GF-D8 (cell line): ENCODE measurements around the gene HOXC10.

Source experiments
- DNase-seq: peaks from one replicate; lab custom pipeline; 2025; lab: John Stamatoyannopoulos, UW

Gene HOXC10

DNA sequence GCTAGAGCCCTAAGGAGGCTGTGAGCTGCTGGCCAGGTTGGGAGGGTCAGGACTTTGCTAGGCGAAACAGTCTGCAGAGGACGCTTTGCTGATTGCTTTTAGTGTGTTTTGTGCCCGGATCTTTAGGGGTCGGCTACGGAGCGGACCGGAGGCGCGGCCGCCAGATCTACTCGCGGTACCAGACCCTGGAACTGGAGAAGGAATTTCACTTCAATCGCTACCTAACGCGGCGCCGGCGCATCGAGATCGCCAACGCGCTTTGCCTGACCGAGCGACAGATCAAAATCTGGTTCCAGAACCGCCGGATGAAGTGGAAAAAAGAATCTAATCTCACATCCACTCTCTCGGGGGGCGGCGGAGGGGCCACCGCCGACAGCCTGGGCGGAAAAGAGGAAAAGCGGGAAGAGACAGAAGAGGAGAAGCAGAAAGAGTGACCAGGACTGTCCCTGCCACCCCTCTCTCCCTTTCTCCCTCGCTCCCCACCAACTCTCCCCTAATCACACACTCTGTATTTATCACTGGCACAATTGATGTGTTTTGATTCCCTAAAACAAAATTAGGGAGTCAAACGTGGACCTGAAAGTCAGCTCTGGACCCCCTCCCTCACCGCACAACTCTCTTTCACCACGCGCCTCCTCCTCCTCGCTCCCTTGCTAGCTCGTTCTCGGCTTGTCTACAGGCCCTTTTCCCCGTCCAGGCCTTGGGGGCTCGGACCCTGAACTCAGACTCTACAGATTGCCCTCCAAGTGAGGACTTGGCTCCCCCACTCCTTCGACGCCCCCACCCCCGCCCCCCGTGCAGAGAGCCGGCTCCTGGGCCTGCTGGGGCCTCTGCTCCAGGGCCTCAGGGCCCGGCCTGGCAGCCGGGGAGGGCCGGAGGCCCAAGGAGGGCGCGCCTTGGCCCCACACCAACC is 44.8 kb downstream of the HOXC10 start:
- no peak for DNase-seq

DNA sequence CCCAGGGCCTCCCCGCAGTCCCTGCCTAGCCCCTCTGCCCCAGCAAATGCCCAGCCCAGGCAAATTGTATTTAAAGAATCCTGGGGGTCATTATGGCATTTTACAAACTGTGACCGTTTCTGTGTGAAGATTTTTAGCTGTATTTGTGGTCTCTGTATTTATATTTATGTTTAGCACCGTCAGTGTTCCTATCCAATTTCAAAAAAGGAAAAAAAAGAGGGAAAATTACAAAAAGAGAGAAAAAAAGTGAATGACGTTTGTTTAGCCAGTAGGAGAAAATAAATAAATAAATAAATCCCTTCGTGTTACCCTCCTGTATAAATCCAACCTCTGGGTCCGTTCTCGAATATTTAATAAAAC is 45.5 kb downstream of the HOXC10 start:
- no peak for DNase-seq

GRCh38 chr12:54030889-54031471 is 46.0 kb downstream of the HOXC10 start:
- DNase-seq = no peak

DNA sequence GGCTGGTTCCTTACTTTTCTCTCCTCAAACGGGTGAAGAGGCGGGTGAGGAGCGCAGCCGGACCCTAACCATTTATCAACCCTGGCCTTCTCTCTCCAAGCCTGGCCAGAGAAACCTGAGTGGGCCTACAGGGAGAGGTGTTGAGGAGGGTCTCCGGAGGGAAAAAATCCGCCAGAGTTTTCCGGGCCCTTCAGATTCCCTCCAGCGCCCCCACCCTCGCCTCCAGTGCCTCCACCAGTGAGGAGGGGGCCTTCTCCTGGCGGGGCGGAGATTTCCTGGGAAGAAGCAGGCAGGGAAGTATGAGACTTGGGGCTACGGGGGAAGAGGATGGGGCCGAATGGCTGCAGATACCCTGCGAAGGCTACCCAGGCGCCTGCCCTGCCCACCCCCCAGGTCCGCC is 46.5 kb downstream of the HOXC10 start:
- no peak for DNase-seq

- no peak for DNase-seq
These were observed 47.2 kb downstream of the HOXC10 start for GRCh38 chr12:54032086-54032619.

- DNase-seq = no peak
These were observed 47.7 kb downstream of the HOXC10 start, which contains the start of gene HOXC5 for GRCh38 chr12:54032627-54033100. Gene HOXC5, plus strand, starts transcription at chr12:54033050. Its CDS starts 73 bp downstream, at chr12:54033123.

GRCh38 chr12:54033106-54033979 is 48.4 kb downstream of the HOXC10 start:
- DNase-seq = no peak

DNA sequence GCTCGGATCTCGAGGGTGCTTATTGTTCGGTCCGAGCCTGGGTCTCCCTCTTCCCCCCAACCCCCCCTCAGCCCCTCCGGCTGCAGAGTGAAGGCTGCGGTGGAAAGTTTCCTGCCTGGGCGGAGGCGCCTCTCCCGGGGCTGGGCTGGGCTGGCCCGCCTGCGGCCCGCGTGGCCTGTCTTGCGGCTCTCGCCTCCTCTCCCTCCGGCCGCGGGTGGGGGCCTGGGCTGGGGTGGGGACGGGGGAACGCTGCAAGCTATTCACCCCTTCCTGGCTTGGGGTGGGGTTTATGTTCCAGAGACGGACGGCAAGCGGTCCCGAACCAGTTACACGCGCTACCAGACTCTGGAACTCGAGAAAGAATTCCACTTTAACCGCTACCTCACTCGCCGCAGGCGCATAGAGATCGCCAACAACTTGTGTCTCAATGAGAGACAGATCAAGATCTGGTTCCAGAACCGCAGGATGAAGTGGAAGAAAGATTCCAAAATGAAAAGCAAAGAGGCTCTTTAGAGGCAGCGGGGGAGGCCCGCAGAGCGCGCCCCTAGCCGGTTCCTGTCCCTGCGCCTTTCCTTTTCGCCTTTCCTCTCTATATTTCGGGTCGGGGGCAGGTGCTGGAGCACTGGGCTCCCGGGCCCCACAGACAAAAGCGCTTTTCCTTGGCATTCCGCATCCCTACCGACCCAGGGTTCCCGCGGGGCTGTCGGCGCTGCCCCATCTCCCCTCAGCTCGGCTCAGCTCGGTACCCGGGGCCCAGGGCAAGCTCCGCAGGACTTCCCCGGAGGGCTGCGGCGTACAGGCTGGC is 49.2 kb downstream of the HOXC10 start:
- no peak for DNase-seq

DNA sequence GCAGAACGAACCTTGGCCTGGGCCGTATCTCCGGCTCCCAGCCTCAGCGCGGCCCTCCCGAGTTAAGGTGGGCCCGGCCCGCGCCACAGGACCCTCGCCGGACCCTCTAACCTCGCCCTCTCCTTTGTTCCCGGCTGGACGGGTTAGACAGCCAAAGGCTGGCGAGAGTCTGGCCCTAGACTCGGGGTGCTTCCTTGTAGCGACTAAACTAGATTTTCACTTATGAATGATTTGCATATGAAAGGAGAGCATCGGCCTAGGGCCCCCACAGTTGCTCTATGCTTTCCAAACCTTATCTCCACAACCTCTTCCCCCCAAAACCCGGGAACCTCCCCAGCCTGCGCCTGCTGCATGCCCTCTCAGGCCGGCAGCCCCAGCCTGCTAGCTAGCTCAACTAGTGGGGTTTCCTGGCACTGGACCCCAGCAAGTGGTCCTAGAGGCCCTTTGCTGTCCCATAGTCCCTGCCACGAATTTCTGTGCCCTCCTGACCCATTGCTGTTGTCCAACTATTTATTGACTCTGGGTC is 49.9 kb downstream of the HOXC10 start:
- DNase-seq = no peak

DNA sequence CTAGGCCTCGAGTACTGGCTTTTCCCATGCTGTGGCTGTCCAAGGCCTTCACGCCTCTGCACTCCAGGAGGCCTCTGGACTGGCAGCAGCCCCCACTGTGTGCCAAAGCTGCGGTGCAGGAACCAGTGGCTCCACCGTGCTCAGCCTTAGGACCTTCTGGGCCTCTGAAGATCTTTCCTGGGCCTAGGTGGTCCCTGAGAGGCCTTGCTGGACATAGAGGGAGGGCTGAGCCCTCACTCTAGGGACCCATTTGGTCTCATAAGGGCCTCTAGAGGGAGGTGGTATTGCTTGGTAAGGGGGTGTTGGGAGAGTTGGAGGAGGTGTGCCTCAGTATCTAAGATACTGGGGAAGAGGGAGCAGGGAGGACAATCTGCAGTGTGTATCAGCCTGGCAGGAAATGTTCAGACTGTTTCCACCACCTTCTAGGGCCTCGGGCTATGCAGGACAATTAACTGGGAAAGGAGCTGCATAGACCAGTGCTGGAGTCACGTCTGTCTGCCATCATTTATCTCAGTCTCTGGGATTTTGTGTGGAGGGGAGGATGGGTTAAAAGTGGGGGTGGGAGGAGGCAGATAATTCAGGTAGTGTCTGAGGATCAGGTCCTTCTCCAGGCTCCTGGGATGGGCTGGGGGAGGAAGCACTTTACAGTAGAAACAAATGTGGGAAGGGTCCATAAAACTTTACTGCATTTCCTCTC is 50.8 kb downstream of the HOXC10 start:
- no peak for DNase-seq

GRCh38 chr12:54036620-54037359 is 51.8 kb downstream of the HOXC10 start:
- no peak for DNase-seq

DNA sequence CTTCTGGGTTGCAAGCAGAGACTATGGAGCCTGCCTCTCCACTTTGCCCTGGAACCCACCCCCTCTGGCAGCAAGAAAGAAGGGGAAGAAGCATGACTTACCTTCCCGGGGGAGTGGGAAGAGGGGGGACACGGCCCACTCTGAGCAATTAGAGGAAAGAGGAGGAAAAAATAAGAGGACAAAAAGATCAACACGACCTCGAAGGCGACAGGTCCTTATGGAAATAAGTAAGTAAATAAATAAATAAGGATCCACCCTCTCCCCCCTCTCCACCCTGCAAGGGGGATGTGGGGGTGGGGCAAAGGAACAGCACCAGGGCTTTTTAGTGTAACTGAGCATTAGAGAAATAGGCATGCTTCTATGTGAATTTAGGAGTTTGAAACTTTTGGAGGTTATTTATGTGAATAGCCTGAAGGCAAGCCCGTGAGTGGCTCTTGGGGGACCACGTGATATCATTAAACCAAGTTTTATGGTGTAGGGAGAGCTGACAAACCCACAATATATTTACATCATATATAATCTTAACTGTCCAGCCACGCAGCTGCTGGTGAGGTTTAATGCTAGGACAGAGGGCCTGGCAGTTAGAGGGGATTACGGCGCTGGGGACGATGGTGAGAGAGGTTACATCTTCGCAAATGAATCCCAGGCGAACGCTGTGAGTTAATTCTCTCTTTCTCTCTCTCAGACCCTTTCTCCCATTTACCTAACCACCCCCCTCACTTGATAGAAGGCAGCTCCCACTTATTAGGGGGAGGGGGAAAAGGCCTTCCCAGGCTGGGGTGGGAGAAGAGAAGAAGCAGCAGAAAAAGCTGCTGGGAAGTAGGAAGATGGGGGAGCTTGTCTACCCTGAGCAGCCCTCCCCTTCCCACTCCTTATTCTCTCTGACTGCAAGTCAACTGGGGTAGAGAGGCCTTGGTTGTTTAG is 52.7 kb downstream of the HOXC10 start:
- no peak for DNase-seq

DNA sequence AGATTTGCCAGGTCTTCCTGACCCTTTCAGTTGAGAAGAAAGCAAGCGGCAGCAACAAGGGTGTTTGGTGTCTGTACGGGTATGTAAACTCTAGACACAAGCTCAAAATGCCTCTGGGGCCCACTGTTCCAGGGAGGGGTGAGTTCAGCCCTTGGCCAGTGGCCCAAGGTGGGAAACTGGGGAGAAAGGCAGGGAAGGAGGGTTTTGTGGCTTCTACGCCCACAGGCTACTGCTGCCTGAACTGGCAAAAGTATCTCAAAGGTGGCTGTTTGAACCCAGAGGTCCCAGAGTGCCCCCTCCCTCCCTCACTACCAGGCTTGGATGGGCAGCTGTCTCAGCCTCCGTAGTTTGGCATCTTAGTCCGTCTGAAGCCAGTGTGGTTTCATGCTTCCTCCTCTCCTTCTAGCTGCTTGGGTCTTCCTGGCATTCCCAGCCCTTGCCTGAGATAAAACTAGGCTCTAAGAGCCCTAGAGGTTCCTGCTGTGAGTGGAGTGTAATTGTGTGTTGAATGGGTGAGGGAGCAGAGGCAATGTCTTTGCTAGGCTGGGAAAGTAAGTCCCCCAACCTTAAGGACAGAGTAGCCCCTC is 53.4 kb downstream of the HOXC10 start:
- no peak for DNase-seq

GRCh38 chr12:54038871-54039414 is 54.0 kb downstream of the HOXC10 start:
- no peak for DNase-seq

GRCh38 chr12:54039417-54040147 is 54.6 kb downstream of the HOXC10 start:
- no peak for DNase-seq
